ENCODE data around the gene ANKRD52. TPM values are rescaled to one million over a fixed set of nuclear protein-coding genes. Genes with fewer than 3 reads are reported as not detected.

The ANKRD52 gene
- total and polyA plus RNA-seq, 9 of the 15 experiments (the other 6 are each of a cell fraction or from before 2014, with no cell fraction given), result 0.52 to 46.8 (median 7.9) TPM

DNA sequence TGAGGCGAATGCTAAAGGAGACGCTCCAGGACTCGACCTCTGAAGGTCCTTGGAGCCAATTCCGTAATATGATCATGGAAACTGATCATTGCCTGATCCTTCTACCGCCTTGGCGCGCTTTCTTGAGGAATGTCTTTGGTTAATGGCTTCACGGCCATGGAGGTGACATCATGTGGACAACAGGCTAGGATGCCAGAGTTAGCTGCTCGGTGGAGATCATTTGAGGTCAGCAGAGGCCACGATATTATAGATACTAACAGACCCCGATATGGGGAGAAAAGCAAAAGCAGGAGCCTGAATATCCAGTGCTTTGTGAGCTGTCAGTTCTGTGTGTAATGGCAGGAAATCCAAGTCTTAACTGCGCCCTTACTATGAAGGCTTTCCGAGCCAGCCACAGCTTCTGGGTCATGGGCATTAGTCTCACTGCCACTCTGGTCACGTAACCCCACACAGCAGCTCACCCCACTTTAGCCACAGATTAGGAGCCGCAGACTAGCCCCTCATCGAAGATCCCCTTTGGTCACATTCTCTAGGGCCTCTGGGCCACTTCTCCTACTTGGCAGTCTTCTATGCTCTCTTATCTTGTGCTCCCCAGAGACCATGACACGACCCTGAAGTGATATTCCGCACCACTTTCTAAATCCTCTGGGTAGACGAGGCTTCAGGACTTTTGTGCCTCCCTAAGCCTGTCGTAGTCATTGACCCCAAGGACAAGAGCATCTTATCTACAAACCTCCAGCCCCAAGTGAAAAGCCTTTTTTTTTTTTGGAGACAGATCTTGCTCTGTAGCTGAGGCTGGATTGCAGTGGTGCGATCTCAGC is 42.7 kb upstream of the ANKRD52 start (continued):
- TF ChIP-seq ZNF354B (CRISPR knock-in tag; IDR thresholded peaks at IDR 0.05) (no peak), ZNF699 (CRISPR knock-in tag; IDR thresholded peaks at IDR 0.05; ENCODE audit: insufficient replicate concordance) (no peak), ZNF12 (CRISPR knock-in tag; IDR thresholded peaks at IDR 0.05) (no peak), ILF3 (IDR thresholded peaks at IDR 0.05; ENCODE audit: borderline replicate concordance) (no peak), TEAD1 (CRISPR knock-in tag; IDR thresholded peaks at IDR 0.05) (peak in 1 of 2 experiments; percentile 79; a peak in 1 of 4 replicates), EHMT2 (IDR thresholded peaks at IDR 0.05) (peak; percentile 39; the same call in 1 of the 2 replicates), ZNF518B (CRISPR knock-in tag; IDR thresholded peaks at IDR 0.05) (no peak), ARID3A (IDR thresholded peaks at IDR 0.05; ENCODE audit: borderline replicate concordance, low read depth, low read length) (no peak), TGIF2 (CRISPR knock-in tag; IDR thresholded peaks at IDR 0.05) (no peak), ZNF584 (CRISPR knock-in tag; IDR thresholded peaks at IDR 0.05; ENCODE audit: low read depth) (peak; percentile 31; the same call in 1 of the 2 replicates), SMARCA4 (IDR thresholded peaks at IDR 0.05) (peak; percentile 83), CBFB (CRISPR knock-in tag; IDR thresholded peaks at IDR 0.05) (no peak), DACH1 (IDR thresholded peaks at IDR 0.05; ENCODE audit: partially characterized antibody) (no peak), TRIM24 (IDR thresholded peaks at IDR 0.05) (peak in 1 of 2 experiments; percentile 69; a peak in 2 of 4 replicates)
- TF ChIP-seq, protein P1, sequence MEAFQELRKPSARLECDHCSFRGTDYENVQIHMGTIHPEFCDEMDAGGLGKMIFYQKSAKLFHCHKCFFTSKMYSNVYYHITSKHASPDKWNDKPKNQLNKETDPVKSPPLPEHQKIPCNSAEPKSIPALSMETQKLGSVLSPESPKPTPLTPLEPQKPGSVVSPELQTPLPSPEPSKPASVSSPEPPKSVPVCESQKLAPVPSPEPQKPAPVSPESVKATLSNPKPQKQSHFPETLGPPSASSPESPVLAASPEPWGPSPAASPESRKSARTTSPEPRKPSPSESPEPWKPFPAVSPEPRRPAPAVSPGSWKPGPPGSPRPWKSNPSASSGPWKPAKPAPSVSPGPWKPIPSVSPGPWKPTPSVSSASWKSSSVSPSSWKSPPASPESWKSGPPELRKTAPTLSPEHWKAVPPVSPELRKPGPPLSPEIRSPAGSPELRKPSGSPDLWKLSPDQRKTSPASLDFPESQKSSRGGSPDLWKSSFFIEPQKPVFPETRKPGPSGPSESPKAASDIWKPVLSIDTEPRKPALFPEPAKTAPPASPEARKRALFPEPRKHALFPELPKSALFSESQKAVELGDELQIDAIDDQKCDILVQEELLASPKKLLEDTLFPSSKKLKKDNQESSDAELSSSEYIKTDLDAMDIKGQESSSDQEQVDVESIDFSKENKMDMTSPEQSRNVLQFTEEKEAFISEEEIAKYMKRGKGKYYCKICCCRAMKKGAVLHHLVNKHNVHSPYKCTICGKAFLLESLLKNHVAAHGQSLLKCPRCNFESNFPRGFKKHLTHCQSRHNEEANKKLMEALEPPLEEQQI (IDR thresholded peaks at IDR 0.05), result no peak
- TF ChIP-seq, protein P2, sequence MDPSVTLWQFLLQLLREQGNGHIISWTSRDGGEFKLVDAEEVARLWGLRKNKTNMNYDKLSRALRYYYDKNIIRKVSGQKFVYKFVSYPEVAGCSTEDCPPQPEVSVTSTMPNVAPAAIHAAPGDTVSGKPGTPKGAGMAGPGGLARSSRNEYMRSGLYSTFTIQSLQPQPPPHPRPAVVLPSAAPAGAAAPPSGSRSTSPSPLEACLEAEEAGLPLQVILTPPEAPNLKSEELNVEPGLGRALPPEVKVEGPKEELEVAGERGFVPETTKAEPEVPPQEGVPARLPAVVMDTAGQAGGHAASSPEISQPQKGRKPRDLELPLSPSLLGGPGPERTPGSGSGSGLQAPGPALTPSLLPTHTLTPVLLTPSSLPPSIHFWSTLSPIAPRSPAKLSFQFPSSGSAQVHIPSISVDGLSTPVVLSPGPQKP (CRISPR knock-in tag; IDR thresholded peaks at IDR 0.05), result no peak
- TF ChIP-seq, protein P3, sequence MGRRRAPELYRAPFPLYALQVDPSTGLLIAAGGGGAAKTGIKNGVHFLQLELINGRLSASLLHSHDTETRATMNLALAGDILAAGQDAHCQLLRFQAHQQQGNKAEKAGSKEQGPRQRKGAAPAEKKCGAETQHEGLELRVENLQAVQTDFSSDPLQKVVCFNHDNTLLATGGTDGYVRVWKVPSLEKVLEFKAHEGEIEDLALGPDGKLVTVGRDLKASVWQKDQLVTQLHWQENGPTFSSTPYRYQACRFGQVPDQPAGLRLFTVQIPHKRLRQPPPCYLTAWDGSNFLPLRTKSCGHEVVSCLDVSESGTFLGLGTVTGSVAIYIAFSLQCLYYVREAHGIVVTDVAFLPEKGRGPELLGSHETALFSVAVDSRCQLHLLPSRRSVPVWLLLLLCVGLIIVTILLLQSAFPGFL (CRISPR knock-in tag; IDR thresholded peaks at IDR 0.05), result no peak

Measured in K562 (cell line).